ENCODE results near the gene VWA5B2.

Gene VWA5B2

DNA sequence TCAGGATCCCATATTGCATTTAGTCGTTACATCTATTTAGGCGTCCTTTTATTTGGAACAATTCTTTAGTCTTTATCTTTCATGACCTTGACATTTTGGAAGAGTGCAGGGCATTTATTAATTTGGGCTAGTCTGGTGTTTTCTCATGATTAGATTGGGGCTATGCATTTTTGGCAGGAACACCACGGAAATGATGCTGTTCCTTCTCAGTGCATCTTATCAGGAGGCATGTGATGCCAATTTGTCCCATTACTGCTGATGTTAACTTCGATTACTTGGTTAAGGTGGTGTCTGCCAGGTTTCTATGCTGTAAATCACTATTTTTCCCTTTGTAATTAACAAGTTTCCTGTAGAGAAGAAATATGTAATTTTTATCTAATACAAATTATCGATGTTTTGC, 18.1 kb upstream of the VWA5B2 start:
- TF ChIP-seq TCF12 (IDR thresholded peaks at IDR 0.05; ENCODE audit: low read depth) (no peak), CEBPB (IDR thresholded peaks at IDR 0.05) (no peak), RAD21 (IDR thresholded peaks at IDR 0.05; ENCODE audit: low read depth) (no peak), TEAD4 (IDR thresholded peaks at IDR 0.05) (no peak), EGR1 (IDR thresholded peaks at IDR 0.05) (no peak), FOXM1 (IDR thresholded peaks at IDR 0.05; ENCODE audit: borderline replicate concordance, low read depth) (no peak), TAF1 (IDR thresholded peaks at IDR 0.05; ENCODE audit: low read depth) (no peak), EP300 (IDR thresholded peaks at IDR 0.05; ENCODE audit: borderline replicate concordance) (no peak), CREB1 (IDR thresholded peaks at IDR 0.05; ENCODE audit: low read depth) (no peak), NFIC (IDR thresholded peaks at IDR 0.05) (no peak), ZBTB7A (IDR thresholded peaks at IDR 0.05; ENCODE audit: low read depth) (no peak), YY1 (IDR thresholded peaks at IDR 0.05; ENCODE audit: low read depth) (no peak)
- TF ChIP-seq, protein P1, sequence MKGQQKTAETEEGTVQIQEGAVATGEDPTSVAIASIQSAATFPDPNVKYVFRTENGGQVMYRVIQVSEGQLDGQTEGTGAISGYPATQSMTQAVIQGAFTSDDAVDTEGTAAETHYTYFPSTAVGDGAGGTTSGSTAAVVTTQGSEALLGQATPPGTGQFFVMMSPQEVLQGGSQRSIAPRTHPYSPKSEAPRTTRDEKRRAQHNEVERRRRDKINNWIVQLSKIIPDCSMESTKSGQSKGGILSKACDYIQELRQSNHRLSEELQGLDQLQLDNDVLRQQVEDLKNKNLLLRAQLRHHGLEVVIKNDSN (IDR thresholded peaks at IDR 0.05): no peak
- TF ChIP-seq, protein P2, sequence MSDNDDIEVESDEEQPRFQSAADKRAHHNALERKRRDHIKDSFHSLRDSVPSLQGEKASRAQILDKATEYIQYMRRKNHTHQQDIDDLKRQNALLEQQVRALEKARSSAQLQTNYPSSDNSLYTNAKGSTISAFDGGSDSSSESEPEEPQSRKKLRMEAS (IDR thresholded peaks at IDR 0.05): no peak
- TF ChIP-seq, protein P3, sequence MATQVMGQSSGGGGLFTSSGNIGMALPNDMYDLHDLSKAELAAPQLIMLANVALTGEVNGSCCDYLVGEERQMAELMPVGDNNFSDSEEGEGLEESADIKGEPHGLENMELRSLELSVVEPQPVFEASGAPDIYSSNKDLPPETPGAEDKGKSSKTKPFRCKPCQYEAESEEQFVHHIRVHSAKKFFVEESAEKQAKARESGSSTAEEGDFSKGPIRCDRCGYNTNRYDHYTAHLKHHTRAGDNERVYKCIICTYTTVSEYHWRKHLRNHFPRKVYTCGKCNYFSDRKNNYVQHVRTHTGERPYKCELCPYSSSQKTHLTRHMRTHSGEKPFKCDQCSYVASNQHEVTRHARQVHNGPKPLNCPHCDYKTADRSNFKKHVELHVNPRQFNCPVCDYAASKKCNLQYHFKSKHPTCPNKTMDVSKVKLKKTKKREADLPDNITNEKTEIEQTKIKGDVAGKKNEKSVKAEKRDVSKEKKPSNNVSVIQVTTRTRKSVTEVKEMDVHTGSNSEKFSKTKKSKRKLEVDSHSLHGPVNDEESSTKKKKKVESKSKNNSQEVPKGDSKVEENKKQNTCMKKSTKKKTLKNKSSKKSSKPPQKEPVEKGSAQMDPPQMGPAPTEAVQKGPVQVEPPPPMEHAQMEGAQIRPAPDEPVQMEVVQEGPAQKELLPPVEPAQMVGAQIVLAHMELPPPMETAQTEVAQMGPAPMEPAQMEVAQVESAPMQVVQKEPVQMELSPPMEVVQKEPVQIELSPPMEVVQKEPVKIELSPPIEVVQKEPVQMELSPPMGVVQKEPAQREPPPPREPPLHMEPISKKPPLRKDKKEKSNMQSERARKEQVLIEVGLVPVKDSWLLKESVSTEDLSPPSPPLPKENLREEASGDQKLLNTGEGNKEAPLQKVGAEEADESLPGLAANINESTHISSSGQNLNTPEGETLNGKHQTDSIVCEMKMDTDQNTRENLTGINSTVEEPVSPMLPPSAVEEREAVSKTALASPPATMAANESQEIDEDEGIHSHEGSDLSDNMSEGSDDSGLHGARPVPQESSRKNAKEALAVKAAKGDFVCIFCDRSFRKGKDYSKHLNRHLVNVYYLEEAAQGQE (IDR thresholded peaks at IDR 0.05; ENCODE audit: low read depth): no peak

DNA sequence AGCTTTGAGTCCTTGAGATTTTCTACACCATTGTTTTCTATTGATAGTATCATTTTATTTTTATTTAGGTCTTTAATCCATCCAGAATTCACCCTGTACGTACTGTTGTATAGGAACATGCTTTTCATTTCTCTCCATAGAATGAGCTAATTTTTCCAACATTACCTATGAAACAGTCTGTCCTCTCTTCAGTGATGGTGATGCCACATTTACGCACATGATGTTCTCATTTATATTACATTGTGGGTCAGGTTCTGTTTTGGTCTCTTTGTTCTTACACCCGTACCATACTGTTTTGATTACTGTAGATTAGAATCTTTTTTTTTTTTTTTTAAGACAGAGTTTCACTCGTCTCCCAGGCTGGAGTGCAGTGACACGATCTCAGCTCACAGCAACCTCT, 17.7 kb upstream of the VWA5B2 start:
- TF ChIP-seq CEBPB (IDR thresholded peaks at IDR 0.05): no peak
- TF ChIP-seq, protein P1 (IDR thresholded peaks at IDR 0.05): no peak

DNA sequence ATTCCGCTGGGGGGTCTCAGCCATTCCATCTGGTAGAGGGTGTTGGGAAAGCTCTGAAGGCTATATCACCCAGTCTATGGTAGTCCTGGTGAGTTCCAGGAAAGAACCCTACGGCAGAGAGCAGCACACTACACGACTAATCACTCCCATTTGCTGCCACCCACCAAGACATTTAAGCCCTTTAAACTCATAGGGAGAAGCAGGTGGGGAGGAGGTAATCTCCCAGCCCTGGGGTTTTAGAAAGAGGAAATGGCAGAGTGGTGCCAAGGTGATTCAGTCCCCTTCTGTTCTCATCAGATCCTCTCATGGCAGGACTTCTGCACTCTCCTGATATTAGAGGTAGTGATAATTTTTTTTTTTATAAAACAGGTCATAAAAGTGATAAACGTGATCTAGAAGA, 10.6 kb upstream of the VWA5B2 start:
- TF ChIP-seq, protein P1 (IDR thresholded peaks at IDR 0.05): no peak
- TF ChIP-seq FOXM1 (IDR thresholded peaks at IDR 0.05; ENCODE audit: borderline replicate concordance, low read depth) (no peak), NFIC (IDR thresholded peaks at IDR 0.05) (no peak), TCF12 (IDR thresholded peaks at IDR 0.05; ENCODE audit: low read depth) (no peak), ZBTB7A (IDR thresholded peaks at IDR 0.05; ENCODE audit: low read depth) (no peak), RAD21 (IDR thresholded peaks at IDR 0.05; ENCODE audit: low read depth) (no peak), TEAD4 (IDR thresholded peaks at IDR 0.05) (no peak), CEBPB (IDR thresholded peaks at IDR 0.05) (no peak)

DNA sequence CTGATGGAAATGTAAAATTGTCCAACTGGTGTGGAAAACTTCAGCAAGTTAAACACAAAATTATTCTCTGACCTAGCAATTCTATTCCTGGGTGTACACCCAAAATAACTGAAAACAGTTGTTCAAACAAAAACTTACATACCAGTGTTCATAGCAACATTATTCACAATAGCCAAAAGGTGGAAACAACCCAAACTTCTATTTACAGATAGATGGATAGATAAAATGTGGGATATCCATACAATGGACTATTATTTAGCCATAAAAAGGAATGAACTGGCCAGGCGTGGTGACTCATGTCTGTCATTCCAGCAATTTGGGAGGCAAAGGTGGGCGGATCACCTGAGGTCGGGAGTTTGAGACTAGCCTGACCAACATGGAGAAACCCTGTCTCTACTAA, 6.9 kb upstream of the VWA5B2 start:
- TF ChIP-seq RAD21 (IDR thresholded peaks at IDR 0.05; ENCODE audit: low read depth) (no peak), YY1 (IDR thresholded peaks at IDR 0.05; ENCODE audit: low read depth) (no peak), EP300 (IDR thresholded peaks at IDR 0.05; ENCODE audit: borderline replicate concordance) (no peak), CEBPB (IDR thresholded peaks at IDR 0.05) (no peak), TCF12 (IDR thresholded peaks at IDR 0.05; ENCODE audit: low read depth) (no peak), FOXM1 (IDR thresholded peaks at IDR 0.05; ENCODE audit: borderline replicate concordance, low read depth) (no peak), TEAD4 (IDR thresholded peaks at IDR 0.05) (no peak), CREB1 (IDR thresholded peaks at IDR 0.05; ENCODE audit: low read depth) (no peak), EGR1 (IDR thresholded peaks at IDR 0.05) (no peak), TAF1 (IDR thresholded peaks at IDR 0.05; ENCODE audit: low read depth) (no peak), NFIC (IDR thresholded peaks at IDR 0.05) (no peak), ZBTB7A (IDR thresholded peaks at IDR 0.05; ENCODE audit: low read depth) (no peak)
- TF ChIP-seq, protein P3 (IDR thresholded peaks at IDR 0.05; ENCODE audit: low read depth): no peak
- TF ChIP-seq, protein P2 (IDR thresholded peaks at IDR 0.05): no peak
- TF ChIP-seq, protein P1 (IDR thresholded peaks at IDR 0.05): no peak

DNA sequence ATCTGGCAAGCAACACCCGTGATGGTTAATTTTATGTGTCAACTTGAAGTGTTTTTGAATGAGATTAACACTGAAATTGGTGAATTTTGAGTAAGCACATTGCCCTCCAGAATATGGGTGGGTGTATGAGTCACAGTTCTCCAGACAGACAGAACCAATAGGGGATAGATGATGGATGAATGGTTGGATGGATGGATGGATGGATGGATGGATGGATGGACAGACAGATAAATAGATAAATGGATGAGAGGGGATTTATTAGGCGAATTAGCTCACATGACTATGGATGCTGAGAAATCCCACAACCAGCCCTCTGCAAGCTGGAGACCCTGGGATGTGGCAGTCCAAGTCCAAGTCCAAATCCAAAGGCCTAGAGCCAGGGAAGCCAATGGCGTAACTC, 5.4 kb upstream of the VWA5B2 start:
- no peak for TF ChIP-seq NFIC (IDR thresholded peaks at IDR 0.05)
- TF ChIP-seq, protein P1 (IDR thresholded peaks at IDR 0.05): no peak
- TF ChIP-seq, protein P2 (IDR thresholded peaks at IDR 0.05): no peak
- no peak for TF ChIP-seq TAF1 (IDR thresholded peaks at IDR 0.05; ENCODE audit: low read depth)
- TF ChIP-seq, protein P3 (IDR thresholded peaks at IDR 0.05; ENCODE audit: low read depth): no peak
- TF ChIP-seq RAD21 (IDR thresholded peaks at IDR 0.05; ENCODE audit: low read depth): no peak
- no peak for TF ChIP-seq EGR1 (IDR thresholded peaks at IDR 0.05)
- TF ChIP-seq TCF12 (IDR thresholded peaks at IDR 0.05; ENCODE audit: low read depth): no peak
- TF ChIP-seq YY1 (IDR thresholded peaks at IDR 0.05; ENCODE audit: low read depth): no peak
- TF ChIP-seq CREB1 (IDR thresholded peaks at IDR 0.05; ENCODE audit: low read depth): no peak
- TF ChIP-seq FOXM1 (IDR thresholded peaks at IDR 0.05; ENCODE audit: borderline replicate concordance, low read depth): no peak
- no peak for TF ChIP-seq TEAD4 (IDR thresholded peaks at IDR 0.05)
- no peak for TF ChIP-seq ZBTB7A (IDR thresholded peaks at IDR 0.05; ENCODE audit: low read depth)
- TF ChIP-seq CEBPB (IDR thresholded peaks at IDR 0.05): no peak
- no peak for TF ChIP-seq EP300 (IDR thresholded peaks at IDR 0.05; ENCODE audit: borderline replicate concordance)
